GM23248 (cell line): ENCODE measurements around the gene SP6.

Experiments used
- EZH2 ChIP-seq: fragments of 200-600 bp; sonication (generic); IDR thresholded peaks from 2 replicates; pipeline ENCODE4 v1.6.1; 2018; ENCODE audit warnings: antibody characterized with exemption, mild to moderate bottlenecking; ENCODE audit not compliant: insufficient read depth, poor library complexity, severe bottlenecking
- EZH2phosphoT487 ChIP-seq: fragments of 200-600 bp; sonication (generic); IDR thresholded peaks from 2 replicates; pipeline ENCODE4 v1.6.1; 2018; ENCODE audit warnings: antibody characterized with exemption, moderate library complexity, mild to moderate bottlenecking, low read depth; ENCODE audit not compliant: insufficient read depth

DNA sequence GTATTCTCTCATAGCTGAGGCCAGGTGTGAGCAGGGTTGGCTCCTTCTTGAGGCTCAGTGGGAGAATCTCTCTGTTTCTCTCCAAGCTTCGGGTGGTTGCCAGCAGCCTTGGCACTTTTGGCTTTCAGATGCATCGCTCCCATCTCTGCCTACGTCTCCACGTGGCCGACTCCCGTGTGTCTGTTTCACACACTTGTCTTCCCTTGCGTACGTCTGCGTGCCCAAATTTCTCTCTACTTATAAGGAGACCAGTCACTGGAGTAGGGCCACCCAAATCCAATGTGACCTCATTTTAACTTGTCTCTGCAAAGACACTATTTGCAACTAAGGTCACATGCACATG is 44.1 kb downstream of the SP6 start:
- TF ChIP-seq EZH2 (no peak), EZH2phosphoT487 (no peak)
